Central memory CD8-positive, alpha-beta T cell (primary cell): ENCODE measurements around the gene ANO10.

Experiments
- ATAC-seq: fragments of 150-1000 bp; cut with Tn5 transposase; replicated peaks from 2 replicates; pipeline ENCODE4 v1.10.0; 2022; ENCODE audit warnings: mild to moderate bottlenecking, moderate FRiP score, moderate number of reproducible peaks; ENCODE audit not compliant: poor library complexity, severe bottlenecking; ENCODE audit errors: extremely low read depth
- DNase-seq, 2 donors: peaks; one replicate each; pipeline ENCODE4 v3.0.0; 2021; ENCODE audit warnings: low spot score in 2 of 2
- H3K27ac Mint-ChIP-seq: one replicate; pipeline ENCODE4 v1.8.0; 2022; ENCODE audit warnings: low read depth, mild to moderate bottlenecking, moderate library complexity, mixed read lengths
- H3K27me3 Mint-ChIP-seq: one replicate; pipeline ENCODE4 v1.8.0; 2022; ENCODE audit warnings: mixed read lengths
- H3K36me3 Mint-ChIP-seq: one replicate; pipeline ENCODE4 v1.8.0; 2022; ENCODE audit warnings: mild to moderate bottlenecking, moderate library complexity, mixed read lengths; ENCODE audit not compliant: insufficient read depth
- H3K4me1 Mint-ChIP-seq: one replicate; pipeline ENCODE4 v1.8.0; 2022; ENCODE audit warnings: mixed read lengths
- H3K4me3 Mint-ChIP-seq: one replicate; pipeline ENCODE4 v1.8.0; 2022; ENCODE audit warnings: mild to moderate bottlenecking, moderate library complexity, mixed read lengths
- H3K9me3 Mint-ChIP-seq: one replicate; pipeline ENCODE4 v1.8.0; 2022; ENCODE audit warnings: mixed read lengths

Gene ANO10

GRCh38 chr3:43542328-43543043, 79.3 kb downstream of the ANO10 start:
- DNase-seq = no peak
- Mint-ChIP-seq H3K27ac (no peak overlapping the region), H3K4me1 (no peaks in the 10 kb centered on the region), H3K36me3 (no peaks in the 10 kb centered on the region), H3K27me3 (no peaks in the 10 kb centered on the region), H3K9me3 (no peaks in the 10 kb centered on the region), H3K4me3 (no peak overlapping the region)
- no peak for ATAC-seq

GRCh38 chr3:43540624-43541023, 81.2 kb downstream of the ANO10 start:
- ATAC-seq (no peak), DNase-seq (no peak)
- H3K9me3 Mint-ChIP-seq = no peaks in the 10 kb centered on the region
- no peaks in the 10 kb centered on the region for H3K36me3 Mint-ChIP-seq
- no peak overlapping the region for H3K27ac Mint-ChIP-seq
- H3K4me3 Mint-ChIP-seq = no peak overlapping the region
- no peaks in the 10 kb centered on the region for H3K4me1 Mint-ChIP-seq
- no peaks in the 10 kb centered on the region for H3K27me3 Mint-ChIP-seq

- H3K27ac Mint-ChIP-seq = no peak overlapping the region
- no peaks in the 10 kb centered on the region for H3K4me1 Mint-ChIP-seq
- no peaks in the 10 kb centered on the region for H3K36me3 Mint-ChIP-seq
- H3K9me3 Mint-ChIP-seq = no peaks in the 10 kb centered on the region
- no peak for ATAC-seq
- no peaks in the 10 kb centered on the region for H3K27me3 Mint-ChIP-seq
- DNase-seq = no peak
- H3K4me3 Mint-ChIP-seq = no peak overlapping the region
Measured at GRCh38 chr3:43539321-43539720, 82.5 kb downstream of the ANO10 start.

- H3K9me3 Mint-ChIP-seq = no peaks in the 10 kb centered on the region
- DNase-seq (no peak), ATAC-seq (no peak)
- H3K27me3 Mint-ChIP-seq = no peaks in the 10 kb centered on the region
- H3K36me3 Mint-ChIP-seq = no peaks in the 10 kb centered on the region
- no peaks in the 10 kb centered on the region for H3K4me1 Mint-ChIP-seq
- H3K27ac Mint-ChIP-seq = no peak overlapping the region
- H3K4me3 Mint-ChIP-seq = no peak overlapping the region
Measured at GRCh38 chr3:43537225-43537624, 84.6 kb downstream of the ANO10 start.

- Mint-ChIP-seq H3K4me1 (no peaks in the 10 kb centered on the region), H3K9me3 (no peaks in the 10 kb centered on the region), H3K36me3 (no peaks in the 10 kb centered on the region), H3K4me3 (no peak overlapping the region), H3K27me3 (no peaks in the 10 kb centered on the region), H3K27ac (no peak overlapping the region)
- DNase-seq = no peak
- ATAC-seq = no peak
Measured at GRCh38 chr3:43534675-43535074, 87.1 kb downstream of the ANO10 start.

- DNase-seq (no peak), ATAC-seq (no peak)
- Mint-ChIP-seq H3K27me3 (no peaks in the 10 kb centered on the region), H3K9me3 (peaks cover 6% of the 10 kb centered on the region), H3K27ac (no peak overlapping the region), H3K4me3 (no peak overlapping the region), H3K36me3 (no peaks in the 10 kb centered on the region), H3K4me1 (no peaks in the 10 kb centered on the region)
Measured at GRCh38 chr3:43533009-43533408, 88.8 kb downstream of the ANO10 start.

- H3K4me1 Mint-ChIP-seq = no peaks in the 10 kb centered on the region
- ATAC-seq (no peak), DNase-seq (no peak)
- H3K27me3 Mint-ChIP-seq = no peaks in the 10 kb centered on the region
- peaks cover 6% of the 10 kb centered on the region for H3K9me3 Mint-ChIP-seq
- no peak overlapping the region for H3K4me3 Mint-ChIP-seq
- no peak overlapping the region for H3K27ac Mint-ChIP-seq
- H3K36me3 Mint-ChIP-seq = no peaks in the 10 kb centered on the region
Measured at GRCh38 chr3:43531835-43532234, 90.0 kb downstream of the ANO10 start.

- DNase-seq (no peak), ATAC-seq (no peak)
- Mint-ChIP-seq H3K4me3 (no peak overlapping the region), H3K27ac (no peak overlapping the region), H3K9me3 (peaks cover 6% of the 10 kb centered on the region), H3K4me1 (no peaks in the 10 kb centered on the region), H3K27me3 (no peaks in the 10 kb centered on the region), H3K36me3 (no peaks in the 10 kb centered on the region)
Measured at GRCh38 chr3:43528498-43529099, 93.2 kb downstream of the ANO10 start.

GRCh38 chr3:43526956-43527355, 94.9 kb downstream of the ANO10 start:
- H3K36me3 Mint-ChIP-seq = no peaks in the 10 kb centered on the region
- no peaks in the 10 kb centered on the region for H3K27me3 Mint-ChIP-seq
- no peak overlapping the region for H3K4me3 Mint-ChIP-seq
- ATAC-seq = no peak
- no peak overlapping the region for H3K27ac Mint-ChIP-seq
- H3K9me3 Mint-ChIP-seq = peaks cover 6% of the 10 kb centered on the region
- DNase-seq = no peak
- H3K4me1 Mint-ChIP-seq = no peaks in the 10 kb centered on the region

- H3K36me3 Mint-ChIP-seq = no peaks in the 10 kb centered on the region
- H3K4me3 Mint-ChIP-seq = no peak overlapping the region
- no peaks in the 10 kb centered on the region for H3K27me3 Mint-ChIP-seq
- H3K4me1 Mint-ChIP-seq = no peaks in the 10 kb centered on the region
- H3K27ac Mint-ChIP-seq = no peak overlapping the region
- ATAC-seq (no peak), DNase-seq (no peak)
- peaks cover 6% of the 10 kb centered on the region for H3K9me3 Mint-ChIP-seq
Measured at GRCh38 chr3:43525941-43526607, 95.7 kb downstream of the ANO10 start.

GRCh38 chr3:43525386-43525785, 96.4 kb downstream of the ANO10 start:
- no peak for ATAC-seq
- no peak overlapping the region for H3K27ac Mint-ChIP-seq

GRCh38 chr3:43523454-43524053, 98.3 kb downstream of the ANO10 start:
- Mint-ChIP-seq H3K4me1 (no peaks in the 10 kb centered on the region), H3K27ac (no peak overlapping the region), H3K9me3 (peaks cover 17% of the 10 kb centered on the region), H3K36me3 (no peaks in the 10 kb centered on the region), H3K4me3 (no peak overlapping the region), H3K27me3 (no peaks in the 10 kb centered on the region)
- ATAC-seq (no peak), DNase-seq (no peak)

More at GRCh38 chr3:43525386-43525785, 96.4 kb downstream of the ANO10 start:
- no peaks in the 10 kb centered on the region for H3K4me1 Mint-ChIP-seq
- H3K27me3 Mint-ChIP-seq = no peaks in the 10 kb centered on the region
- H3K9me3 Mint-ChIP-seq = peaks cover 6% of the 10 kb centered on the region
- no peaks in the 10 kb centered on the region for H3K36me3 Mint-ChIP-seq
- no peak overlapping the region for H3K4me3 Mint-ChIP-seq
- DNase-seq = no peak
